NCI-H345 (cell line): ENCODE results near the gene GTF2I.
"Not testable (repeated sequence)": the region's sequence is repeated elsewhere in the genome, so short reads cannot be mapped to it uniquely, and the experiment has no call there.

Experiments
- DNase-seq: peaks from one replicate; lab custom pipeline; 2025; lab: John Stamatoyannopoulos, UW

GTF2I gene

GRCh38 chr7:74657692-74658177 lies at the start of gene GTF2I:
Gene GTF2I, plus strand, starts transcription at chr7:74657718. Its CDS starts 31,411 bp downstream, at chr7:74689129.
- peak; percentile 62 for DNase-seq

- DNase-seq, result peak; percentile 77
Observed at GRCh38 chr7:74612015-74612829, 45.3 kb upstream of the GTF2I start.

GRCh38 chr7:74615933-74616780 lies 41.4 kb upstream of the GTF2I start:
- no peak for DNase-seq

GRCh38 chr7:74617180-74617744 lies 40.3 kb upstream of the GTF2I start:
- no peak for DNase-seq

- peak; percentile 53 for DNase-seq
Observed at GRCh38 chr7:74619235-74619860, 38.2 kb upstream of the GTF2I start.

GRCh38 chr7:74622228-74622749 lies 35.2 kb upstream of the GTF2I start:
- no peak for DNase-seq

- DNase-seq, result no peak
Observed at GRCh38 chr7:74623135-74623534, 34.4 kb upstream of the GTF2I start.

GRCh38 chr7:74625446-74625845 lies 32.1 kb upstream of the GTF2I start:
- no peak for DNase-seq

- DNase-seq, result peak; percentile 86
Observed at GRCh38 chr7:74627661-74628411, 29.7 kb upstream of the GTF2I start.

GRCh38 chr7:74632505-74632904 lies 25.0 kb upstream of the GTF2I start:
- no peak for DNase-seq

GRCh38 chr7:74633451-74633921 lies 24.0 kb upstream of the GTF2I start:
- no peak for DNase-seq

GRCh38 chr7:74637745-74638144 lies 19.8 kb upstream of the GTF2I start:
- DNase-seq, result no peak

GRCh38 chr7:74650055-74650454 lies 7.5 kb upstream of the GTF2I start:
- not testable (repeated sequence) for DNase-seq

- not testable (repeated sequence) for DNase-seq
Observed at GRCh38 chr7:74650493-74651132, 6.9 kb upstream of the GTF2I start.

- DNase-seq, result not testable (repeated sequence)
Observed at GRCh38 chr7:74651133-74651504, 6.4 kb upstream of the GTF2I start.

- no peak for DNase-seq
Observed at GRCh38 chr7:74653686-74654181, 3.8 kb upstream of the GTF2I start.

GRCh38 chr7:74654811-74655210 lies 2.7 kb upstream of the GTF2I start:
- DNase-seq, result no peak

GRCh38 chr7:74655324-74655723 lies 2.2 kb upstream of the GTF2I start:
- no peak for DNase-seq

GRCh38 chr7:74655768-74656440 lies 1.6 kb upstream of the GTF2I start:
- no peak for DNase-seq

GRCh38 chr7:74656441-74656836 lies 1.1 kb upstream of the GTF2I start:
- peak; percentile 37 for DNase-seq
